Measurements from ENCODE around the gene MADD.

DNA sequence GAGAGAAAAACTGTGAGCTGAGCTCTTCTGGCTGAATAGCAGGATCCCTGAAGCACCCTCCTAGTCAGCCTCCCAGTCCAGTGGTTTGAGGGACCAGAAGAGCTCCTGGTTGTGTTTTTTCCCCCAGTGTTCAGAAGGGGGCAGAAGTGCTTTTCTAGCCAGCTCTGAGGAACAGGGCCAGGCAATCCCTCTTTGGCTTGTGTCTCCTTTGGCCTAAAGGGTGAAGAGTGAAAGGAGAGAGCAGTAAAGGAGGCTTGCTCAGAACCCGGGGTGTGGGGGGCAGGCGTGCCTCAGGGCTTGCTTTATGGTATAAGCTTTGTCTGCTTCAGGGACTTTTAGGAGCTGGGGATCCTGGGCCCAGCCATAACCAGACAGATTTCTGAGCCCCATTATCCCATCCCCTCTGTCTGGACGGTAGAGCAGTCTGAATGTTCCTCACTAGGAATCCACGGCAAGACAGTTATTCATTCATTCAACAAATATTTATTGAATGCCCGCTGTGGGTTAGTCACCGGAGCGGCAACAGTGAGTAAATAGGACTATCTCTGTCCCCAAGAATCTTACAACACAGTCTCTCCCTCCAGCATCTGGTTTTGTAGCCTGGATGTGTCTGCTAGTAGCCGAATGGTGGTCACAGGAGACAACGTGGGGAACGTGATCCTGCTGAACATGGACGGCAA lies 35.8 kb upstream of the MADD start:
- TF ChIP-seq, protein P1, sequence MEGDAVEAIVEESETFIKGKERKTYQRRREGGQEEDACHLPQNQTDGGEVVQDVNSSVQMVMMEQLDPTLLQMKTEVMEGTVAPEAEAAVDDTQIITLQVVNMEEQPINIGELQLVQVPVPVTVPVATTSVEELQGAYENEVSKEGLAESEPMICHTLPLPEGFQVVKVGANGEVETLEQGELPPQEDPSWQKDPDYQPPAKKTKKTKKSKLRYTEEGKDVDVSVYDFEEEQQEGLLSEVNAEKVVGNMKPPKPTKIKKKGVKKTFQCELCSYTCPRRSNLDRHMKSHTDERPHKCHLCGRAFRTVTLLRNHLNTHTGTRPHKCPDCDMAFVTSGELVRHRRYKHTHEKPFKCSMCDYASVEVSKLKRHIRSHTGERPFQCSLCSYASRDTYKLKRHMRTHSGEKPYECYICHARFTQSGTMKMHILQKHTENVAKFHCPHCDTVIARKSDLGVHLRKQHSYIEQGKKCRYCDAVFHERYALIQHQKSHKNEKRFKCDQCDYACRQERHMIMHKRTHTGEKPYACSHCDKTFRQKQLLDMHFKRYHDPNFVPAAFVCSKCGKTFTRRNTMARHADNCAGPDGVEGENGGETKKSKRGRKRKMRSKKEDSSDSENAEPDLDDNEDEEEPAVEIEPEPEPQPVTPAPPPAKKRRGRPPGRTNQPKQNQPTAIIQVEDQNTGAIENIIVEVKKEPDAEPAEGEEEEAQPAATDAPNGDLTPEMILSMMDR (conservative IDR thresholded peaks at IDR 0.05; ENCODE audit: low read depth, low read length) = peak; percentile 58
- TF ChIP-seq EZH2phosphoT487 (IDR thresholded peaks at IDR 0.05; ENCODE audit: borderline replicate concordance, low read length) (no peak), EZH2 (IDR thresholded peaks at IDR 0.05; ENCODE audit: low read length, unreplicated experiment) (no peak)
